Subcutaneous abdominal adipose tissue (tissue), 5 donors: ENCODE measurements around the gene COL11A2.

Experiments used
- H3K27ac ChIP-seq: one replicate; pipeline ENCODE4 v1.7.0; 2013; ENCODE audit warnings: low read depth, mild to moderate bottlenecking, inconsistent platforms, low read length, moderate library complexity
- H3K27me3 ChIP-seq, 5 donors: one replicate each; pipeline ENCODE4 v1.7.0; 2013; ENCODE audit warnings: low read length in 5 of 5, inconsistent platforms in 1 of 5; ENCODE audit not compliant: control insufficient read depth in 5 of 5, insufficient read depth in 4 of 5
- H3K36me3 ChIP-seq, 5 donors: one replicate each; pipeline ENCODE4 v1.7.0; 2013; ENCODE audit warnings: low read length in 5 of 5; ENCODE audit not compliant: control insufficient read depth in 5 of 5, insufficient read depth in 5 of 5
- H3K4me1 ChIP-seq, 5 donors: one replicate each; pipeline ENCODE4 v1.7.0; 2013; ENCODE audit warnings: low read length in 5 of 5, mild to moderate bottlenecking in 3 of 5, moderate library complexity in 1 of 5; ENCODE audit not compliant: control insufficient read depth in 5 of 5, insufficient read depth in 5 of 5
- H3K4me3 ChIP-seq, 5 donors: one replicate each; pipeline ENCODE4 v1.7.0; 2013; ENCODE audit warnings: low read length in 5 of 5, low read depth in 1 of 5
- H3K9ac ChIP-seq, 5 donors: one replicate each; pipeline ENCODE4 v1.7.0; 2013; ENCODE audit warnings: low read length in 5 of 5, mild to moderate bottlenecking in 4 of 5, moderate library complexity in 3 of 5
- H3K9me3 ChIP-seq, 5 donors: one replicate each; pipeline ENCODE4 v1.7.0; 2013; ENCODE audit warnings: low read length in 5 of 5; ENCODE audit not compliant: control insufficient read depth in 5 of 5
- donor health status: healthy.
- donor health status: healthy.
- donor health status: healthy.
- donor health status: healthy.
- donor health status: healthy.

The COL11A2 gene

GRCh38 chr6:33201935-33202334, 9.7 kb upstream of the COL11A2 start:
- peaks cover 17 to 64% (median 57%) of the 10 kb centered on the region in 5 donors for H3K4me1 ChIP-seq
- peaks cover 7 to 34% (median 28%) of the 10 kb centered on the region in 5 donors for H3K36me3 ChIP-seq
- H3K27ac ChIP-seq = peak overlapping the region; percentile 96
- H3K9ac ChIP-seq = peak overlapping the region in 3 of 5 donors; percentile 22 to 98 (median 90)
- H3K27me3 ChIP-seq = no peaks in the 10 kb centered on the region
- H3K4me3 ChIP-seq = peak overlapping the region; percentile 91 to 94 (median 92)
- no peaks in the 10 kb centered on the region for H3K9me3 ChIP-seq

GRCh38 chr6:33201147-33201545, 8.9 kb upstream of the COL11A2 start:
- peaks cover 7 to 41% (median 34%) of the 10 kb centered on the region in 5 donors for H3K36me3 ChIP-seq
- H3K27me3 ChIP-seq = no peaks in the 10 kb centered on the region
- H3K27ac ChIP-seq = peak overlapping the region; percentile 96
- no peaks in the 10 kb centered on the region for H3K9me3 ChIP-seq
- peak overlapping the region; percentile 91 to 94 (median 92) for H3K4me3 ChIP-seq
- H3K9ac ChIP-seq = peak overlapping the region; percentile 89 to 99 (median 96)
- H3K4me1 ChIP-seq = peaks cover 17 to 64% (median 57%) of the 10 kb centered on the region in 5 donors

- Histone ChIP-seq H3K9ac (peak within 1 kb of the TSS; percentile 89 to 99 (median 96)), H3K27ac (peak within 1 kb of the TSS; percentile 96), H3K4me3 (peak within 1 kb of the TSS; percentile 91 to 95 (median 93)), H3K4me1 (peaks cover 17 to 64% (median 57%) of the 10 kb centered on the region in 5 donors), H3K9me3 (no peaks in the 10 kb centered on the region), H3K27me3 (no peaks in the 10 kb centered on the region), H3K36me3 (peaks cover 7 to 48% (median 40%) of the 10 kb centered on the region in 5 donors)
These were observed 8.2 kb upstream of the COL11A2 start, which contains the start of the genes RXRB and SLC39A7 for GRCh38 chr6:33200219-33201146. Gene RXRB, minus strand, starts transcription at chr6:33200665. Its CDS starts 189 bp downstream, at chr6:33200476. Gene SLC39A7, plus strand, starts transcription at chr6:33200867. Its CDS starts 379 bp downstream, at chr6:33201246.

- no peaks in the 10 kb centered on the region for H3K9me3 ChIP-seq
- peaks cover 7 to 55% (median 48%) of the 10 kb centered on the region in 5 donors for H3K36me3 ChIP-seq
- H3K9ac ChIP-seq = peak overlapping the region; percentile 65 to 99 (median 95)
- H3K27ac ChIP-seq = peak overlapping the region; percentile 96
- H3K27me3 ChIP-seq = no peaks in the 10 kb centered on the region
- peak overlapping the region; percentile 91 to 95 (median 93) for H3K4me3 ChIP-seq
- peaks cover 17 to 57% (median 50%) of the 10 kb centered on the region in 5 donors for H3K4me1 ChIP-seq
These were observed 7.5 kb upstream of the COL11A2 start for GRCh38 chr6:33199687-33200218.

- Histone ChIP-seq H3K27ac (peak overlapping the region; percentile 96), H3K4me1 (peaks cover 14 to 50% (median 43%) of the 10 kb centered on the region in 5 donors), H3K36me3 (peaks cover 7 to 63% (median 56%) of the 10 kb centered on the region in 5 donors)
These were observed 6.7 kb upstream of the COL11A2 start for GRCh38 chr6:33198853-33199436.

GRCh38 chr6:33198159-33198852, 6.0 kb upstream of the COL11A2 start:
- Histone ChIP-seq H3K36me3 (peaks cover 7 to 57% (median 51%) of the 10 kb centered on the region in 5 donors), H3K4me3 (peak overlapping the region in 1 of 5 donors; percentile 0), H3K4me1 (peaks cover 13 to 47% (median 43%) of the 10 kb centered on the region in 5 donors), H3K9ac (peak overlapping the region in 1 of 5 donors; percentile 23), H3K9me3 (no peaks in the 10 kb centered on the region), H3K27ac (no peak overlapping the region), H3K27me3 (no peaks in the 10 kb centered on the region)

More at GRCh38 chr6:33198853-33199436, 6.7 kb upstream of the COL11A2 start:
- Histone ChIP-seq H3K27me3 (no peaks in the 10 kb centered on the region), H3K9me3 (no peaks in the 10 kb centered on the region), H3K9ac (peak overlapping the region in 3 of 5 donors; percentile 90 to 99 (median 95)), H3K4me3 (peak overlapping the region in 4 of 5 donors; percentile 91 to 95 (median 94))

GRCh38 chr6:33197431-33198048, 5.3 kb upstream of the COL11A2 start:
- H3K27ac ChIP-seq = no peak overlapping the region
- peaks cover 3 to 49% (median 44%) of the 10 kb centered on the region in 5 donors for H3K36me3 ChIP-seq
- H3K27me3 ChIP-seq = no peaks in the 10 kb centered on the region
- no peak overlapping the region for H3K9ac ChIP-seq
- H3K9me3 ChIP-seq = no peaks in the 10 kb centered on the region
- H3K4me3 ChIP-seq = peak overlapping the region in 1 of 5 donors; percentile 0
- H3K4me1 ChIP-seq = peaks cover 15 to 52% (median 47%) of the 10 kb centered on the region in 5 donors

GRCh38 chr6:33195304-33196165, 3.3 kb upstream of the COL11A2 start:
- Histone ChIP-seq H3K27me3 (peaks cover 10 to 16% (median 14%) of the 10 kb centered on the region in 5 donors), H3K9me3 (no peaks in the 10 kb centered on the region), H3K4me3 (no peak overlapping the region), H3K4me1 (peaks cover 5 to 49% (median 46%) of the 10 kb centered on the region in 5 donors), H3K9ac (no peak overlapping the region), H3K27ac (no peak overlapping the region), H3K36me3 (peaks cover 0 to 41% (median 37%) of the 10 kb centered on the region in 5 donors)
